ENCODE results near the gene PRAF2. TPM values are rescaled to one million over a fixed set of nuclear protein-coding genes. Genes with fewer than 3 reads are reported as not detected.

PRAF2 gene
- total RNA-seq, 1 donor from 2014 or later: 5.9 TPM

DNA sequence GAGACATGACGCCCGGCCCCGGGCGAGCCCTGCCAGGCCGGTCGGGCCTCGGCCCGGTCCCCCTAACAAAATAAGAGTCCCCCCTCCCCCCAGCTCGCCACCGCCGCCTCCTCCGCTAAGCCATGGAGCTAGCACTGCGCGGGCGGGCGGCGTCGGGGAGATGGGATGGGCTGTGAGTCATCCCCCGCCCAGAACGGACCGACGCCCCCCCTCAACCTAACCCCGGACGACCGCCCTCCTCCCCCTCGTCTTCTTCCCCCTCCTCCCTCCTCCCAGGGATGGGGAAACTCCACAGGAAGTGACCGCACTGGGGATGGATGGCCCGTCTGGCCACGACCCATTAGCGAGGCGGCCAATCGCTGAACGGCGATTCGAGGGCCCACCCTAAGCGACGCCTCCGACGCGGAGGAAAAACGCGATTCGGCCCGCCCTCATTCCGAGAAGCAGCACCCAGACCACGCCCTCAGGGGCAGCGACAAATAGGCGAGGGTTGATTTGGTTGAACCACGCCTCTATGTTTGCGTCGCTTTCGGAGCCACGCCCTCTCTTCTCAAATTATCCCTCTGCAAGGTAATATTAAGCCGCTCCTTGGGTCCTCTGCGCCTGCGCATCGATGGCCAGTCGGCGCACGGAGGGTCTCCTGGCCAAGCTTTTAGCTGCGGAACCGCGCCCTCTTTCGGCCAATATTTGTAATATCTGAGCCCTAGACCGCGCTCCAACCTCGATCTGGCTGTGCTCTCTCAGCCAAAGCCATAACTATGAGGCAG, 30.4 kb downstream of the PRAF2 start, which contains the start of gene TFE3:
TSS of gene TFE3 (minus strand) at position 138 of the 767 bp plus-strand sequence. CDS start at position 7, 131 bp downstream.
- DNase-seq (ENCODE audit: low read depth, low spot score): peak; percentile 93

GRCh38 chrX:49042581-49043219, 31.1 kb downstream of the PRAF2 start:
- no peak for DNase-seq (ENCODE audit: low read depth, low spot score)

- no peak for DNase-seq (ENCODE audit: low read depth, low spot score)
Measured at GRCh38 chrX:49041744-49042580, 31.8 kb downstream of the PRAF2 start.

DNA sequence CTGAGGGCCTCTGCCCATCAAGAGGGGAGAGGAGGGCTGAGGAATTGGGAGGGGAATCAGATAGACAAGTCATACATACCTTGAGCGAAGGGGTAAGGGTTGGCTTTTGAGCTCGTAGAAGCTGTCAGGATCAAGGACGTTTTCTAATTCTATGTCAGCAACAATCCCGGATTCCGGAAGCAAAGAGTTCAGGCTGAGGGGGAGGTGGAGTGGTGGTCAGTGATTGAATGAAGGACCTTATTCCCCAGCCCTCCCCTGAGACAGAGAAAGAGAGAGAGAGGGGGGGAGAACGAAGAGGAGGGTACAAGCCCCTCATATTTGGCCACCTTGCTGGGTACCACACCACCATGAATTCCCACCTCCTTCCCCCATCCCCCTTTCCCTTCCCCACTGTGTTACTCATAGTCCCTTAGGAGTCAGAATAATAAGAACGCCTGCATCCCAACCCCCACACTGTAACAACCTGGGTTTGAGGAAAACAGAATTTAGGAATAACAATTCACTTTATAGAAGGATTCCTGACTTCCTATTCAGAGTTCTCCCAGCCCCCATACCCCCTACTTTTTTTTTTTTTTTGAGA, 33.3 kb downstream of the PRAF2 start:
- no peak for DNase-seq (ENCODE audit: low read depth, low spot score)

DNA sequence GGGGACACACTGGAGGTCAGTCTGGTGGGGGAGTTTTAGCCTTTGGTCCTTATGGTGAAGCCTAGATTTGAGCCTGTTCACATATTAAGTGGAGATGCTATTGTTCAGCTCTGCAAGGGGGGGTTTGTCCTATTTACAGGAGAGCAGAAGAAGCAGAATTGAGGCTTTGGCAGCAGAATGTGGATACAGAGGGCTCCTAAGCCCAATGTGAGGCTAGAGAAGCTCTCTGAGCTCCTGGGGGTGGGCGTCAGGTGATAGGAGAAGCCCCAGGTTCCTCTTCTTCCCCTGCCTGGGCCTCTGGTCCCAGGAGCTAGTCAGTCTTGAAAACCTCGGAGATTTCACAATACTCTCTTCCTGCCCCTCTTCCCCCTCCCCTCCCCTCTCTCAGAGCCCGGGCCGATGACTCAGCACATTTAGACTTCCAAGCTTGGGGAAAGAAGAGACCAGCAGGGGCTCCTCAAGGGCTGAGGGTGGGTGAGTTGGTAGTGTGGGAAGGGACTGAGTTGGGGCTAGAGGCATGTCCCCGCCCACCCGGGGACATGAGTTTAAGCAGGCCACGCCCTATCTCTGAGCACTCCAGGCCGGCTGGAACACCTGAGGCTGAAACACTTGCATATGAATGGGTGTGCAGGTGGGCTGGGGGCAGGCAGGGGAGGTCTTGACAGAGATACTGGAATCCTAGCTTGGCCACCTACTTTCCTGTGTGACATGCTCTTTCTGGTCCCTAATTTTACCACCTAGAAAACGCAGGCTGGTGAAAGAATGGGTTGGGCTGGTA, 34.0 kb downstream of the PRAF2 start:
- peak; percentile 53 for DNase-seq (ENCODE audit: low read depth, low spot score)

DNA sequence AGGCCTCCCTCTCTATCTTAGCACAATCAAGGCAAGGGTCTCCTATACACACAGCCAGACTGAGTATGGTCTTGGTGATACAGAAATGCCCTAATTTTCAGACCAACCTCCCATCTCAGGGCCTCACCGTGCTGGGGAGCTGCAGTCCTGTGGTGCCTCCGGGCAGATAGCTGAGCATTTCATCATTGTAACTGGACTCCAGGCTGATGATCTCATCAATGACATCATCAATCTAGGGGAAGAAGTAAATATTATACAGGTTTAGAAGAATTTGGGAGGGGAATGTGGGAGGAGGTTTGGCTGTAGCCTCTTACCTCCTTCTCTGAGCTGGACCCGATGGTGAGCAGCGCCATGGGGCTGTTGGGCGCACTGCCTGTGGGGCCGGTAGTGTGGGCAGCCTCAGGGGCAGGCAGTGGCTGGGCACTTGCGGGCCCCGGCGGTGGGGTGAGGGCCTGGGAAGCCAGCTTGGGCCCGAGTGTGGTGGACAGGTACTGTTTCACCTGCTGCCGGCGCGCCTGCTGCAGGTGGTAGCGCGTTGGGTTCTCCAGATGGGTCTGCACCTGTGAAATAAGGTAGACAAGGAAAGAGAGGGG, 35.8 kb downstream of the PRAF2 start:
- DNase-seq (ENCODE audit: low read depth, low spot score): no peak

- no peak for DNase-seq (ENCODE audit: low read depth, low spot score)
Measured at GRCh38 chrX:49030283-49030682, 43.5 kb downstream of the PRAF2 start.

GRCh38 chrX:49029876-49030275, 43.9 kb downstream of the PRAF2 start:
- no peak for DNase-seq (ENCODE audit: low read depth, low spot score)

Other genes with a start within 250 kb of the PRAF2 start
- not detected in 2 replicates for gene ERAS, start 247.5 kb downstream of the PRAF2 start, total RNA-seq
- gene PCSK1N, start 238.4 kb downstream of the PRAF2 start, total RNA-seq: not detected in 2 replicates
- gene TIMM17B, start 176.2 kb downstream of the PRAF2 start, total RNA-seq: 17.7 and 24.6 TPM in 2 replicates
- 98.2 and 105 TPM in 2 replicates for gene PQBP1, start 176.1 kb downstream of the PRAF2 start, total RNA-seq
- 11.6 and 13.5 TPM in 2 replicates for gene SLC35A2, start 162.4 kb downstream of the PRAF2 start, total RNA-seq
- 5.5 and 6.3 TPM in 2 replicates for gene PIM2, start 155.0 kb downstream of the PRAF2 start, total RNA-seq
- 26.7 and 30.5 TPM in 2 replicates for gene OTUD5, start 116.4 kb downstream of the PRAF2 start, total RNA-seq
- gene KCND1, start 102.2 kb downstream of the PRAF2 start, total RNA-seq: 0.13 and 0.32 TPM in 2 replicates
- 22.9 and 30.0 TPM in 2 replicates for gene GRIPAP1, start 71.7 kb downstream of the PRAF2 start, total RNA-seq
- gene TFE3, start 30.6 kb downstream of the PRAF2 start, total RNA-seq: 21.0 and 29.5 TPM in 2 replicates
- gene CCDC120, start 15.0 kb downstream of the PRAF2 start, total RNA-seq: 0.42 and 0.66 TPM in 2 replicates
- gene WDR45, start 5.9 kb upstream of the PRAF2 start, total RNA-seq: 23.3 and 25.5 TPM in 2 replicates
- 27.1 and 29.0 TPM in 2 replicates for gene GPKOW, start 49.7 kb upstream of the PRAF2 start, total RNA-seq
- gene MAGIX, start 88.8 kb upstream of the PRAF2 start, total RNA-seq: 0.59 and 1.2 TPM in 2 replicates
- gene PLP2, start 97.9 kb upstream of the PRAF2 start, total RNA-seq: 20.7 and 22.4 TPM in 2 replicates
- 4.7 and 6.2 TPM in 2 replicates for gene PRICKLE3, start 112.4 kb upstream of the PRAF2 start, total RNA-seq
- gene SYP, start 126.2 kb upstream of the PRAF2 start, total RNA-seq: 0.13 and 0.14 TPM in 2 replicates
- gene CACNA1F, start 159.3 kb upstream of the PRAF2 start, total RNA-seq: not detected in 2 replicates
- 12.5 and 12.8 TPM in 2 replicates for gene CCDC22, start 161.5 kb upstream of the PRAF2 start, total RNA-seq
- not detected in 2 replicates for gene FOXP3, start 190.7 kb upstream of the PRAF2 start, total RNA-seq
- 1.5 and 3.1 TPM in 2 replicates for gene PPP1R3F, start 195.8 kb upstream of the PRAF2 start, total RNA-seq
- not detected in 2 replicates for gene GAGE10, start 229.6 kb upstream of the PRAF2 start, total RNA-seq
- gene GAGE12J, start 248.0 kb upstream of the PRAF2 start, total RNA-seq: not detected in 2 replicates

Data from pulmonary artery endothelial cell (primary cell).